Measurements from ENCODE around the gene GPR157.

GRCh38 chr1:9126511-9126910, 2.4 kb downstream of the GPR157 start:
- TF ChIP-seq, protein P1, sequence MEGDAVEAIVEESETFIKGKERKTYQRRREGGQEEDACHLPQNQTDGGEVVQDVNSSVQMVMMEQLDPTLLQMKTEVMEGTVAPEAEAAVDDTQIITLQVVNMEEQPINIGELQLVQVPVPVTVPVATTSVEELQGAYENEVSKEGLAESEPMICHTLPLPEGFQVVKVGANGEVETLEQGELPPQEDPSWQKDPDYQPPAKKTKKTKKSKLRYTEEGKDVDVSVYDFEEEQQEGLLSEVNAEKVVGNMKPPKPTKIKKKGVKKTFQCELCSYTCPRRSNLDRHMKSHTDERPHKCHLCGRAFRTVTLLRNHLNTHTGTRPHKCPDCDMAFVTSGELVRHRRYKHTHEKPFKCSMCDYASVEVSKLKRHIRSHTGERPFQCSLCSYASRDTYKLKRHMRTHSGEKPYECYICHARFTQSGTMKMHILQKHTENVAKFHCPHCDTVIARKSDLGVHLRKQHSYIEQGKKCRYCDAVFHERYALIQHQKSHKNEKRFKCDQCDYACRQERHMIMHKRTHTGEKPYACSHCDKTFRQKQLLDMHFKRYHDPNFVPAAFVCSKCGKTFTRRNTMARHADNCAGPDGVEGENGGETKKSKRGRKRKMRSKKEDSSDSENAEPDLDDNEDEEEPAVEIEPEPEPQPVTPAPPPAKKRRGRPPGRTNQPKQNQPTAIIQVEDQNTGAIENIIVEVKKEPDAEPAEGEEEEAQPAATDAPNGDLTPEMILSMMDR (IDR thresholded peaks at IDR 0.05), result no peak
- TF ChIP-seq EZH2 (IDR thresholded peaks at IDR 0.05), result no peak
